GM12801 (cell line): ENCODE data around the gene KLF7.

Experiments used
- TF ChIP-seq, protein P1 (sequence below): IDR thresholded peaks from one replicate; pipeline ENCODE4 v1.5.1; 2011; ENCODE audit warnings: control low read depth; ENCODE audit not compliant: insufficient read length; ENCODE audit errors: extremely low read depth

The KLF7 gene

DNA sequence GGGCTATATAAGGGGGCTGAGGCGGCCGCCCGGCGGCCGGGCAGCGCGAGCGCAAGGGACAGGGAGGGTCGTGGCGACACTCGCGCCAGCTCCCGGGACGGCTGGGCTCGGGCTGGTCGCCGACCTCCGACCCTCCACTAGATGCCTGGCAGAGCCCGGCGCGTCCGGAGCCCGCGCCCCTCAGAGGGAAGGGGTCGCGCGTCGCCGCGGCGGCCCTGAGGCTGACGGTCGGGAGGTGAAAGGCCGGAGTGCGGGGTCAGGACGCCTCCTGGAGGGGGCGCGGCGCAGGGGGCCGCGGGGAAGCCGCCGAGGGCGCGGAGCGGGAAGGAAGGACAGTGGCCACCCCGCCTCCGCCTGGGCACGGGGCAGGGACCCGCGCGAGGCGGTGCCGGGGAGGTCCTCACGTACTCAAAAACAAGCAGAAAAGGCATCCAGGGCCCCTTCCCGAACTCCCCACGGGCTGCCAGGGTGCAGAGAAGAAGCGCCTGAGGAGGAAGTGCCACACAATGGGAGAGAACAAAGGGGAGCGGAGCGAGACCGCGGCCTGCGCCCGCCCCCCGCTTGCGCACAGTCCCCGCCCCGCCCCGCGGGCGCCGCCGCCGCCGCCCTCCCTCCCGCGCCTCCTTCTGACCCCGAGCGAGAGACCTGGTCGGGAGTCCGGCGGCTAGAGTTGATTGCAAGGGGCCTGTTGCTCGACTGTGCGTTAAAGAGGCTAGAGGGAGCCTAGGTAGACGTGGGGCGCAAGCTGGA, 776 bp upstream of the KLF7 start:
- TF ChIP-seq, protein P1, sequence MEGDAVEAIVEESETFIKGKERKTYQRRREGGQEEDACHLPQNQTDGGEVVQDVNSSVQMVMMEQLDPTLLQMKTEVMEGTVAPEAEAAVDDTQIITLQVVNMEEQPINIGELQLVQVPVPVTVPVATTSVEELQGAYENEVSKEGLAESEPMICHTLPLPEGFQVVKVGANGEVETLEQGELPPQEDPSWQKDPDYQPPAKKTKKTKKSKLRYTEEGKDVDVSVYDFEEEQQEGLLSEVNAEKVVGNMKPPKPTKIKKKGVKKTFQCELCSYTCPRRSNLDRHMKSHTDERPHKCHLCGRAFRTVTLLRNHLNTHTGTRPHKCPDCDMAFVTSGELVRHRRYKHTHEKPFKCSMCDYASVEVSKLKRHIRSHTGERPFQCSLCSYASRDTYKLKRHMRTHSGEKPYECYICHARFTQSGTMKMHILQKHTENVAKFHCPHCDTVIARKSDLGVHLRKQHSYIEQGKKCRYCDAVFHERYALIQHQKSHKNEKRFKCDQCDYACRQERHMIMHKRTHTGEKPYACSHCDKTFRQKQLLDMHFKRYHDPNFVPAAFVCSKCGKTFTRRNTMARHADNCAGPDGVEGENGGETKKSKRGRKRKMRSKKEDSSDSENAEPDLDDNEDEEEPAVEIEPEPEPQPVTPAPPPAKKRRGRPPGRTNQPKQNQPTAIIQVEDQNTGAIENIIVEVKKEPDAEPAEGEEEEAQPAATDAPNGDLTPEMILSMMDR: no peak

GRCh38 chr2:207166039-207166348, 246 bp upstream of the KLF7 start:
- TF ChIP-seq, protein P1: no peak

DNA sequence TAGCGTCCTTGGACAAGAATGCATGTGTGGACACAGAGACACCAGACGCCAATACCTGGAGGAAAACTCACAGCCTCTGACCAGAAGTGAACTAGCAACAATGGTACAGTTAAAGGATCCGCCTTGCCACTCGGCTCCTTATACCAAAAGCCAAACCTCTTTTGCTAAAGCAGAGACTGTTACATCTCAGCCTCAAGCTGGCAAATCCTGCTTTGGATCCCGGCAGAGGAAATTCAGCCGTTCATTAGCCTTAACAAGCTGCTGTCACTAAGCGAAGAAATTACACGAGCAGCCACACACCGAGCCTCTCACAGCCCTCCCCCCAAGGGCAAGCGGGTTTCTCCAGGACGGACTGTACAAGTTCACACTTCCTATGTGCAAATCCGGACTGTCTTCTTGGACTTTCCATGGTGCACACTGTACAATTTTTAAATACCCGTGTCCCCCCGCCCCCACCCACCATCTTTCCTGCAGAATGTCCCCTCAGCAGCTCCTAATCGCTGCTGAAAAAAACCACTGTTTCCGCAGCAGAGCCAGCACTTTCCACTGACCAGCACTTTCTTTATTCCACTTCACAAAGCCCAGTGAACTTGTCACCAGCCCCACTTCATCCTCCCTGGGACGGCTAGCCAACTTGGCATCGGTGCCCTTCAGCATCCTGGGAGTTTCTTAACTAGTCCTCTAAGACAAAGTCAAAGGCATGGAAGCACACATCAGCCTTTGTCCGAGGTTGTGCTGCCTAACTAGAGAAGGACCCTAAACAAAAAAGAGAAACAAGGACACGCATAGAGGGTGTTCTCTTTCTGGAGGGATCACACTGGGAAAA, 1.5 kb downstream of the KLF7 start:
- TF ChIP-seq, protein P1: no peak

DNA sequence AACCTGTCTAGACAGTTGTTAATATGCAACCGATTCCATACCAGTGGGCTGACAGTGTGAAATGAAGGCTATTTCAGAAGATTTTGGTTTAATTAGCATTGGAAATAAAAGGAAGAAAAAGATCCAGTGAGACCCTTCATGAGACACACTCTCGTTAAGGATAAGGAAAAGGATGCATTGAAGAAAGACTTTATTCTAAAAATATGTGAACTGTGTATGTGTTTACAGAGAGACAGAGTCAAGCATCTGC, 2.1 kb downstream of the KLF7 start:
- TF ChIP-seq, protein P1: no peak

DNA sequence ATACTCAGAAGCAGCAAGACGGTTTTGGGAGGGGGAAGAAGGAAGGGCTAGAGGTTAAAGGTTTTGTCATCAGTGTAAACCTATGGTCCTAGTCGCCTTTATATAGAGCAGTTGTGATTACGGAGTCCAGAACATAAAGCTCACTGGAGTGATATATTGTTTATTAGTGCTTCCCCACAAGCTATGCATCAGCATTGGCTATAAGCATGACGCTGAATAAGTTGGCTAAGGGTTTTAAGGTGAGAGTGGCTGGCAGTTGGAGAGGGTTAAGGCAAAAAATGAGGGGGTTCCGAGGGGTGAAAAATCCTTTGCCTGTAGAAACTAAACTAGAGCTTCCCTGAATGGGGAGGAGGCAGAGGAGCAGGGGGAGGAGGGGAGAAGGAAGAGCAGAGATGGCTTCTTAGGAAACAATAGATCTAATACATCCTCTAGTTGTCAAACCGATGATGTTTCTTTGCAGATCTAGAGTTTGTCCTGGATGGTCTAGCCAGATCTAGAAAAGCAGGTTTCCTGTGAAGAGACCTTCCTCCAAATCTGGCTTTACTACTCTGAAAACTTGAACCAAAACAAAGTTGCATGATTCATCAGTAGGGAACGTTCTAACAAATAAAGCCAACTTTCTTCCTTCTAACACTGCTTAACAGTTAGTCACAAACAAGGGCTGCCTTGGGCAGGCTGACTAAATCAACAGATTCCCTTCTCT, 2.5 kb downstream of the KLF7 start:
- TF ChIP-seq, protein P1: no peak

GRCh38 chr2:207162316-207162715, 3.4 kb downstream of the KLF7 start:
- TF ChIP-seq, protein P1: no peak

- TF ChIP-seq, protein P1: no peak
These were observed 4.3 kb downstream of the KLF7 start for GRCh38 chr2:207161247-207162123.
